ENCODE results near the gene ANKFN1.
"Not testable (repeated sequence)": the region's sequence is repeated elsewhere in the genome, so short reads cannot be mapped to it uniquely, and the experiment has no call there.

The ANKFN1 gene

GRCh38 chr17:56182081-56182480 is 28.8 kb downstream of the ANKFN1 start:
- DNase-seq = no peak

DNA sequence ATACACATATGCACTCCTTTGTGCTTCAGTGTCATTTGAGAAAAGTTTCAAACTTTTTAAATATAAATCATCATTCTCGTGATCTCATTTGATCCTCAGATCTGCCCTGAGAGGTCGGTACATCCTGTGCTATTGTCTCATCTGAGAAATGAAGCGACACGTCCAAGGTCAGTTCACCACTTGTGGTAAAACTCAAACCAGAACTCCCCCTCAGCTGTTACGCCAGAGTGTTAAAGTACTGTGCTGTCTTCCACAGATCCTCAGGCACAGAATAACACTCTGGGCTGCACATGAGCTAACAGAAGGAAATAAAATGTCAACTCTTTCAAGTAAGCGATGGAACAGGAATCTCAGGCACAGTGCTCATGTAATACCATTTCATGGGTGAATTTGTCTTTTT is 31.4 kb downstream of the ANKFN1 start:
- no peak for DNase-seq

DNA sequence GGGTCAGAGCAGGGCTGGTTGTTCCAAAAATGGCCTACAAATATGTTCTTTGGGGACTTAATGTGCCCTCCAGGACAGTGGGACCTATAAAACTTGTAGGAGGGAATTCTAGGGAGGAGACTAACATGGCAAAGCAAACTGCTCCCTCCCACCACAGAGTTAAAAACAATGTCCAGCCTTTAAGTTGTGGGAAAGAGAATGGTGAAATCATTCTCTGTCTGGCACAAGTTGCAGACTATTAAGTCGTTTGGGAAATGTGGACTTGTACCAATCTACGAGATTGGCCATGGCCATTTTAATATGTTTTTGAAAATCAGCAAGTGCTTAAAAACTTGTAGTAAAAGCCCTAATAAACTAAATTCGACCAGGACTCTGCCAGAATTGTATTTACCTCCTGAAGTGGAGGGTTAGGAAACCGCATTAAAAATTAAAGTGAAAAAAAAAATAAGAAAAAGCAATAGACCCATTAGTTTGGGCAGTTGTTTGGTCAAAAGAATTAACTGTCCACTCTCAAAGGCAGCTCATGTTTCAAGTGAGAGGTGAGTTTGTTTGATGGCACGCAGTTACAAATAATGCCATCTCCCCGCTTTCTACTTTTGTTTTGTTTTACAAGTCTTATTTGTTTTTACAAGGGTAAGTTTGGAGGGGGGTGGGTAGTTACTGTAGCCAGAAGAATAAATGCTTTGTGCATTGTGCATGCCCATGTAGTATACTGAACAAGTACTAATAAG is 32.4 kb downstream of the ANKFN1 start:
- DNase-seq = no peak

GRCh38 chr17:56186222-56186786 is 33.0 kb downstream of the ANKFN1 start:
- DNase-seq = no peak

GRCh38 chr17:56203430-56203829 is 50.2 kb downstream of the ANKFN1 start:
- DNase-seq = no peak

- no peak for DNase-seq
Measured at GRCh38 chr17:56206351-56206750, 53.1 kb downstream of the ANKFN1 start.

DNA sequence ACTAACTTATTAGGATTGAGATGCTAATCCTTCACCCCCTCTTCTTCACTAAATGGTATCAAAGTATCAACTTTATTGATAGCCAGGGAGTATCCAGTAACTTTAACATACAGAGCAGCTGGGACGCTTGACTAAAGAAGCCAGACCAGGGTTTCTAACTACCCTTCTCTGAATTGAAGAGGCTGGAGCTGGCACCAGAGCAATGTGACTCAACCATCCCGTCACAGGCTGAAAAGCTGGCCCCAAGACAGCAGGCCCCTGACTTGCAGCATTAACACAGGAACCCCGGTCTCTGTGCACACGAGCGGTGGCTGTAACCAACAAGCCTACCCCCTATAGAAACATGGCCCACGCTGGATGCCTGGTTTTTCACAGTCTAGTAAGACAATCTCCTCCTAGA is 59.8 kb downstream of the ANKFN1 start:
- DNase-seq = no peak

DNA sequence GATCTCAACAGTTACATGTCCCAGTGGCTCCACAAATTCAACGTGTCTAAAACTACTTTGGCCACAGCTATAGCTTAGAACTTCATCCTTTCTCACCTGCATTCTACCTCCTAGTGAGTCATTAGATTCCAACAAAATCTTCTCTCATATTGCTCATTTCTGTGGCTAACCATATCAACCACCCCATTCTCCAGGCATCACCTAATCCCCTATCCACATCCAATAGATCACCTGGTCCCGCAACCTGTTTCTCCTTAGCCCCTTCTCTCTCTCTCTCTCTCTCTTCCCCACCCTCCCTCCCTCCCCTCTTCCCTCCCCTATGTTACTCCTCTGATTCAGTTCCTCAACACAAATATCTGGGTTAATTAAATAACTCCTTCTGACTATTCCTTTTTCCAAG is 64.6 kb downstream of the ANKFN1 start:
- no peak for DNase-seq

DNA sequence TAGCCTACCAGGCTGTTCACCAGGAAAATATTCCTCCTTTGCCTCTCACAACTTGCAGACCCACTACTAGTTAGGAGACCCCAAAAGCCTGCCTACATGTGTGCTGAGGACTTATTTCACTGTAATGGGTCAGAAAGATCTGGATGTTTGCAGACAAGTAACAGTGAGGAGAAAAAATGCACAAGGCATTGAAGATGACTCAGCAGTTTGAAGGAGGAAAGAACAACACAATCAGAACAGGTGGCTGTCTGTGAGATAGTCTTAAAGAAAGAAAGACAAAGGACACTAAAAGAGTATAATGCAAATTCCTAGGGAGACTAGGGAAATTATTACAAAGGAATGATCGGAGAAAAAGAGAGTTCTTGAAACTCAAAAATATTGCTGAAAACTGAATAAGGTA is 69.0 kb downstream of the ANKFN1 start:
- no peak for DNase-seq

GRCh38 chr17:56230660-56231059 is 77.4 kb downstream of the ANKFN1 start:
- DNase-seq = no peak

GRCh38 chr17:56231252-56231651 is 78.0 kb downstream of the ANKFN1 start:
- no peak for DNase-seq

DNA sequence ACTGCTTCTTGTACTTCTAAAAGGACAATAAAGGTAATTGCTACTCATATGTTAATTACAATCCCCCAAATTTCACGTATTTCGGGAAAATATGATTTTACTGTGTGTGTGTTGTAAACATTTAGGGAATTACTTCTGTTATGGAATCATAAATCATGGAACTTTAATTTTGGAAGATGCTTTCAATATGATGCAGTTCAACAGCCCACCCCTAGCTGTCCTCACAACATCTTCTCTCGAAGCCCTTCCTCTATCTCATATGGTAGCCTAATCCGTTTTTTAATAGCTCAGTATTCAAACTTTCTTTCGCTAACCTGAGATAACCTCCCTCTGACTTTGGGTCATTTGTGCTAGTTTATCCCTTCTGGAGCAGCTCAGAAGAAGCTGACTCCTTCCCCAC is 78.4 kb downstream of the ANKFN1 start:
- DNase-seq = no peak

GRCh38 chr17:56244268-56244890 is 91.1 kb downstream of the ANKFN1 start:
- DNase-seq = no peak

DNA sequence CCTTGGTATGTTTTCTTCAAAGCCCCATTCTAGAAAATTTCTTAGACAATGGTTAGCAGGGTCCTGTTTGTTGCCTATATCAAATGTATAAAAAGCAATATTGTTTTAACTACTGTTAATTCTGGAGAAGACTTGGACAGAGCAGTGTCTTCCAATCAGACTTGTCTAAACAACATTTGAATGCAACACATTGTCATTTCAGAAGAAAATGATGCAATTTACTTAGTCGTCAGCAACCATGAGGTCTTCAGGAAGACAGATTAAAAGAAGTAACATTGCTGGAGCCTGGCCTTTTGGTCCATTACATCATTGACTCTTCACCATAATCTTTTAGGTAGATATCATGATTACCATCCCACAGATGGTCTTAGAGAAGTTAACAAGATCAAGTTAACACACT is 94.5 kb downstream of the ANKFN1 start:
- DNase-seq = no peak

GRCh38 chr17:56257075-56257474 is 103.8 kb downstream of the ANKFN1 start:
- no peak for DNase-seq

DNA sequence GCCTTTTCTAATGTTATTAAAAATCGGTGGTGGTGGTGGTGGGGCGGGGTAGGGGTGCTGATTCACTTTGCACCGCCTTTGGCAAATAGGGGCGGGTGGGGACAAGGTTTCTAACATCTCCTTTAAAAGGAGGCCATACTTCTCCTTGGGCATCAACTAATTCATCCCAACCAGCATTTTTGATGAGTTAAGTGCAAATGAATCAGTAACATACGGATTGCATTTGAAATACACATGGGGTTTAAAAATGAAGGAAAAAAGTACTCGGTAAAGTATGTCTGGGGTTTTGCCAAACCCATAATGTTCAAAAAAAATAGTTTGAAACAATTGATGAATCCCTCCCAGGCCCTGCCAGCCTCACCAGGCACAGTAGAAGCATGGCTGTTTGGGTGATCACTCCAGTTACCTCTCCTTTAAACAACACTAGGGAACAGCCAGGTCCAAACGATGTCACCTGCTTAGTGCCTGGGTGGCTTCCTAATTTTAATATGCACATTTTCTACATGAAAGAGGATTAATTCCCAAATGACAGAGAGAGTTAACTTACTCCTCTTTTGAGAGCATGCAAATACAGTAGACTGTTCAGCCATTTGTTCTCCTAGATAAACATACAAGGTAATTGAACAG is 107.2 kb downstream of the ANKFN1 start:
- DNase-seq = no peak

DNA sequence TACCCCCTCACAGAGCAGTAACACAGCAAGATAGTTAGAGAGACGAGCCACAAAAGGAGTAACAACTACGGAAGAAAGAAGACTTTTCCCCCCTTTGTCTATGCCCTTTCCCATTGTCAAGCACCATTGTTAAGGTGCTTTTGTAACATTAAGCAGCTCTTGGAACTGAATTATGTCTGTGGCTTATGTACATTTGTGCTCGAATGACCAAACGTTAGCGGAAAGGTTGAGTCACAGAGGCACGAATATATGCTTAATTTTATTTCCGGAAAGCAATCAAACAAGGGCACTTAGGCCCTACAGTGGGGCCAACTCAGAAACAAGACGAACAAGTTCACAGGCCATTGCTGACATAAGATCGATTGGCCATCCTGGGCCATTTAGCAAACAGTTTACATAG is 109.5 kb downstream of the ANKFN1 start:
- no peak for DNase-seq

- no peak for DNase-seq
Measured at GRCh38 chr17:56269556-56270389, 116.5 kb downstream of the ANKFN1 start.

DNA sequence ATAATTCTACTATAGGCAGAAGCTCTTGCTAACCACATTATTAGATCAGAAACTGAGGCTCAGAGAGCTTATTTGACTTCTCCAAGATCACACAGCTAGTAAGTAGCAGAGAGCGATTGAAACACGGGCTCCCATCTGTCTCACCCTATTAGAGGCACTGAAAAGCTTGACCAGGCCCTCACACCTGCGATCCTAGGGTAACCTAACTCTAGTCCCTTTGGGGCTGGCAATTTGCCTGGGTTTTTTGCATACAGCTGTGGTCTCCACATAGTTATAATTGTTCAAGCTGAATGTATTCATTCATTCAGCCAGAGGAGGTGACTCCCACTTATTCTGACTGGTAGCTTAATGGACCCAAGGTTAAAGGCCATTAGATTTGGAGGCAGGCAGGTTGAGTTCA is 121.2 kb downstream of the ANKFN1 start:
- DNase-seq = no peak

DNA sequence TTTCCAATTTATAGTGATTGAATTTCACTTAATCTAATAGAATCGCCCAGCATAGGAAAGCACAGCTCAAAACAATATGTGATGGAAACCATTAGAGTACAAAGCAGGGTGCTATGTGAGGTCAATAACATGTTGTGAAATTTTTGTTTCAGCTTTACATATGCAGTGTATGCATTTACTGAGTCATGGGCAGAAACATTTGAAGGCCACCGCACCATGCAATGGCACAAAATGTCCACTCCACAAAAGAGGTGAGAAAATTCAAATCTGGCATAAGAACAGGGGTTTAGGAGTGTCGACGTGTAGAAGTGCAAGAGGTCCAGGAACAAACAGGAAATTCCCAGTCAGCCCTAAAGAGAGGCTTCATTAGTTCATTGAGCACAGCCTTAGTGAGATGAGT is 131.2 kb downstream of the ANKFN1 start:
- DNase-seq = no peak

DNA sequence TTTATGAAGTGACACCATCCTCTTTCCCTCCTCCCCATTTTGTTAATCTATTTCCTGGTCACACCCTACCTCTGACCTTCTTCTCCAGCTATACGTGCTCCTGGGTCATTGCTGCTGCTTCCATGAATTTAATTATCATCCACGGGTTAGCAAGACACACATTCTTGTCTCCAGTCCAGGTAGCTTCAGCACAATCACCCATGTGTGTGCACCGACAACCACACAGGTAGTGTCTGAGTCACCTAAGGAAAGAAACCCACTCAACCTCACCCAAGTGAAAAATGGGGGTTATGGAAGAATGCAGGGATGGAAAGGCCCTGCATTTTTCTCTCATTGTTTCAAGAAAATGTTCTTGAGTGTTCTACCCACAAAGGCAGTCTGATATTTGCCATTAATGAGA is 135.5 kb downstream of the ANKFN1 start:
- DNase-seq = not testable (repeated sequence)

DNA sequence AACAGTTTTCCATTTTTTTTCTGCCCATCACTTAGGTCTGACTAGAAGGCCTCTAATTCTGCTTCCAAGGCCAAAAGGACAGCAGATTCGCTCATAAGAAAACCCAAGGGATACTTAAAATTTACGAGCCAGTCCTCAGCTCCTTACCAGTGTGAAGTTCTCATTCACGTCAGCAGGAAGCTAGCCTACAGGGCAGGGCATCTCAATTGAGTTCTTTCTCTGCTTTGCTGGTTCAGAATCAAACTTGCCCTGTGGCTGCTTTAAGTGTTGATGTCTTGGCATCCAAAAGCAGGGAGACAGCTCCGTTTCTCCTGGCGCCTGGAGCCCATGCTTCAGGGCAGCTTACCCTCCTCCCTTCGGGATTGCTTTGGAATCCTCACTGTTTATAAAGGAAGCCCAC is 136.0 kb downstream of the ANKFN1 start:
- DNase-seq = no peak

All from CD4-positive, alpha-beta T cell treated with Interleukin-1 beta for 1 hour (primary cell).